Measurements from ENCODE around the gene MYH11.
"Not testable (repeated sequence)": the region's sequence is repeated elsewhere in the genome, so short reads cannot be mapped to it uniquely, and the experiment has no call there.

The MYH11 gene

GRCh38 chr16:15677447-15677846 is 179.4 kb downstream of the MYH11 start:
- DNase-seq: no peak
- Histone ChIP-seq H3K9me3 (ENCODE audit: control extremely low read depth in 1 of 5, control insufficient read depth in 4 of 5, insufficient read depth in 2 of 5, low read depth in 1 of 5, low read length in 4 of 5) (no peaks in the 10 kb centered on the region), H3K27me3 (replicated peaks in 2 of 5; ENCODE audit: control insufficient read depth in 4 of 5, insufficient read depth in 5 of 5, low read length in 4 of 5) (no peaks in the 10 kb centered on the region), H3K36me3 (ENCODE audit: control insufficient read depth in 4 of 4, insufficient read depth in 4 of 4, low read length in 3 of 4) (peaks cover 9 to 44% (median 35%) of the 10 kb centered on the region in 4 experiments), H3K4me3 (ENCODE audit: control insufficient read depth in 1 of 7, extremely low read depth in 1 of 7, insufficient read depth in 4 of 7, low read depth in 2 of 7, low read length in 6 of 7) (no peak overlapping the region), H3K27ac (ENCODE audit: insufficient read depth in 1 of 2, low read depth in 1 of 2, low read length in 2 of 2, poor library complexity in 1 of 2, severe bottlenecking in 2 of 2) (no peak overlapping the region), H3K4me1 (ENCODE audit: control extremely low read depth in 1 of 4, control insufficient read depth in 4 of 4, insufficient read depth in 4 of 4, low read length in 3 of 4) (peaks cover 5 to 33% (median 22%) of the 10 kb centered on the region in 4 experiments)
- ChIA-PET POLR2A (interaction anchor here (0.6 kb wide), 1 partner anchor 23 kb away, joined by 3 read pairs; no protein-coding TSS in a partner anchor), CTCF (interaction anchor here (0.6 to 1.4 kb wide), 2 partner anchors 9 to 36 kb away, joined by 3 read pairs; no protein-coding TSS in a partner anchor)
- WGBS (ENCODE audit: insufficient coverage): 100% methylated on average over 2 of the region's 5 CpGs

GRCh38 chr16:15676506-15676905 is 180.3 kb downstream of the MYH11 start:
- Histone ChIP-seq H3K27me3 (replicated peaks in 2 of 5; ENCODE audit: control insufficient read depth in 4 of 5, insufficient read depth in 5 of 5, low read length in 4 of 5) (no peaks in the 10 kb centered on the region), H3K9me3 (ENCODE audit: control extremely low read depth in 1 of 5, control insufficient read depth in 4 of 5, insufficient read depth in 2 of 5, low read depth in 1 of 5, low read length in 4 of 5) (no peaks in the 10 kb centered on the region), H3K27ac (ENCODE audit: insufficient read depth in 1 of 2, low read depth in 1 of 2, low read length in 2 of 2, poor library complexity in 1 of 2, severe bottlenecking in 2 of 2) (peak overlapping the region; percentile 28 to 58), H3K4me3 (ENCODE audit: control insufficient read depth in 1 of 7, extremely low read depth in 1 of 7, insufficient read depth in 4 of 7, low read depth in 2 of 7, low read length in 6 of 7) (no peak overlapping the region), H3K36me3 (ENCODE audit: control insufficient read depth in 4 of 4, insufficient read depth in 4 of 4, low read length in 3 of 4) (peaks cover 9 to 45% (median 35%) of the 10 kb centered on the region in 4 experiments), H3K4me1 (ENCODE audit: control extremely low read depth in 1 of 4, control insufficient read depth in 4 of 4, insufficient read depth in 4 of 4, low read length in 3 of 4) (peaks cover 5 to 40% (median 30%) of the 10 kb centered on the region in 4 experiments)
- ChIA-PET POLR2A (no interaction called here), CTCF (no interaction called here)
- 95% methylated on average over 5 of the region's 10 CpGs for WGBS (ENCODE audit: insufficient coverage)
- DNase-seq: no peak

GRCh38 chr16:15674571-15674970 is 182.3 kb downstream of the MYH11 start:
- 100% methylated on average over 5 of the region's 7 CpGs for WGBS (ENCODE audit: insufficient coverage)
- Histone ChIP-seq H3K9me3 (ENCODE audit: control extremely low read depth in 1 of 5, control insufficient read depth in 4 of 5, insufficient read depth in 2 of 5, low read depth in 1 of 5, low read length in 4 of 5) (no peaks in the 10 kb centered on the region), H3K4me3 (ENCODE audit: control insufficient read depth in 1 of 7, extremely low read depth in 1 of 7, insufficient read depth in 4 of 7, low read depth in 2 of 7, low read length in 6 of 7) (no peak overlapping the region), H3K27ac (ENCODE audit: insufficient read depth in 1 of 2, low read depth in 1 of 2, low read length in 2 of 2, poor library complexity in 1 of 2, severe bottlenecking in 2 of 2) (peak overlapping the region; percentile 98 to 99), H3K27me3 (replicated peaks in 2 of 5; ENCODE audit: control insufficient read depth in 4 of 5, insufficient read depth in 5 of 5, low read length in 4 of 5) (no peaks in the 10 kb centered on the region), H3K4me1 (ENCODE audit: control extremely low read depth in 1 of 4, control insufficient read depth in 4 of 4, insufficient read depth in 4 of 4, low read length in 3 of 4) (peaks cover 5 to 50% (median 33%) of the 10 kb centered on the region in 4 experiments), H3K36me3 (ENCODE audit: control insufficient read depth in 4 of 4, insufficient read depth in 4 of 4, low read length in 3 of 4) (peaks cover 9 to 53% (median 35%) of the 10 kb centered on the region in 4 experiments)
- POLR2A ChIA-PET: no interaction called here
- DNase-seq: no peak
- CTCF ChIA-PET: no interaction called here

- ChIA-PET POLR2A (interaction anchor here (0.7 to 1.5 kb wide), 3 partner anchors 12 to 30 kb away, joined by 3 to 8 read pairs (median 4); partner anchors contain the start of gene NDE1), CTCF (interaction anchor here (1.5 to 3.9 kb wide), 4 partner anchors 10 to 30 kb away, joined by 5 to 16 read pairs (median 11); partner anchors contain the start of gene MARF1)
- Histone ChIP-seq H3K27me3 (replicated peaks in 2 of 5; ENCODE audit: control insufficient read depth in 4 of 5, insufficient read depth in 5 of 5, low read length in 4 of 5) (no peaks in the 10 kb centered on the region), H3K27ac (ENCODE audit: insufficient read depth in 1 of 2, low read depth in 1 of 2, low read length in 2 of 2, poor library complexity in 1 of 2, severe bottlenecking in 2 of 2) (peak overlapping the region; percentile 98 to 99), H3K9me3 (ENCODE audit: control extremely low read depth in 1 of 5, control insufficient read depth in 4 of 5, insufficient read depth in 2 of 5, low read depth in 1 of 5, low read length in 4 of 5) (no peaks in the 10 kb centered on the region), H3K4me1 (ENCODE audit: control extremely low read depth in 1 of 4, control insufficient read depth in 4 of 4, insufficient read depth in 4 of 4, low read length in 3 of 4) (peaks cover 5 to 50% (median 33%) of the 10 kb centered on the region in 4 experiments), H3K36me3 (ENCODE audit: control insufficient read depth in 4 of 4, insufficient read depth in 4 of 4, low read length in 3 of 4) (peaks cover 9 to 50% (median 29%) of the 10 kb centered on the region in 4 experiments), H3K4me3 (ENCODE audit: control insufficient read depth in 1 of 7, extremely low read depth in 1 of 7, insufficient read depth in 4 of 7, low read depth in 2 of 7, low read length in 6 of 7) (peak overlapping the region in 4 of 7 experiments; percentile 16 to 57 (median 44))
- DNase-seq: peak; percentile 96 to 99 (median 99)
- 3% methylated on average over 14 of the region's 20 CpGs for WGBS (ENCODE audit: insufficient coverage)
These were observed 184.2 kb downstream of the MYH11 start for GRCh38 chr16:15672514-15673167.

- ChIA-PET POLR2A (interaction anchor here (1.0 to 1.5 kb wide), 3 partner anchors 12 to 30 kb away, joined by 3 to 8 read pairs (median 4); partner anchors contain the start of gene NDE1), CTCF (interaction anchor here (0.7 to 3.9 kb wide), 5 partner anchors 11 to 236 kb away, joined by 3 to 16 read pairs (median 7); partner anchors contain the start of gene MARF1)
- H3K27me3 ChIP-seq (replicated peaks in 2 of 5; ENCODE audit: control insufficient read depth in 4 of 5, insufficient read depth in 5 of 5, low read length in 4 of 5); DNase-seq; H3K9me3 ChIP-seq (ENCODE audit: control extremely low read depth in 1 of 5, control insufficient read depth in 4 of 5, insufficient read depth in 2 of 5, low read depth in 1 of 5, low read length in 4 of 5): not testable (repeated sequence)
- H3K4me1 ChIP-seq (ENCODE audit: control extremely low read depth in 1 of 4, control insufficient read depth in 4 of 4, insufficient read depth in 4 of 4, low read length in 3 of 4): peaks cover 5 to 50% (median 33%) of the 10 kb centered on the region in 4 experiments
- 86% methylated on average over 10 of the region's 10 CpGs for WGBS (ENCODE audit: insufficient coverage)
- peak overlapping the region; percentile 80 to 99 for H3K27ac ChIP-seq (ENCODE audit: insufficient read depth in 1 of 2, low read depth in 1 of 2, low read length in 2 of 2, poor library complexity in 1 of 2, severe bottlenecking in 2 of 2)
- H3K4me3 ChIP-seq (ENCODE audit: control insufficient read depth in 1 of 7, extremely low read depth in 1 of 7, insufficient read depth in 4 of 7, low read depth in 2 of 7, low read length in 6 of 7): peak overlapping the region in 2 of 7 experiments; percentile 36 to 57
- H3K36me3 ChIP-seq (ENCODE audit: control insufficient read depth in 4 of 4, insufficient read depth in 4 of 4, low read length in 3 of 4): peaks cover 8 to 49% (median 30%) of the 10 kb centered on the region in 4 experiments
These were observed 184.7 kb downstream of the MYH11 start for GRCh38 chr16:15672127-15672513.

- DNase-seq: no peak
- Histone ChIP-seq H3K27ac (ENCODE audit: insufficient read depth in 1 of 2, low read depth in 1 of 2, low read length in 2 of 2, poor library complexity in 1 of 2, severe bottlenecking in 2 of 2) (peak overlapping the region; percentile 80 to 99), H3K4me3 (ENCODE audit: control insufficient read depth in 1 of 7, extremely low read depth in 1 of 7, insufficient read depth in 4 of 7, low read depth in 2 of 7, low read length in 6 of 7) (no peak overlapping the region), H3K36me3 (ENCODE audit: control insufficient read depth in 4 of 4, insufficient read depth in 4 of 4, low read length in 3 of 4) (peaks cover 10 to 49% (median 30%) of the 10 kb centered on the region in 4 experiments), H3K4me1 (ENCODE audit: control extremely low read depth in 1 of 4, control insufficient read depth in 4 of 4, insufficient read depth in 4 of 4, low read length in 3 of 4) (peaks cover 5 to 50% (median 33%) of the 10 kb centered on the region in 4 experiments), H3K27me3 (replicated peaks in 2 of 5; ENCODE audit: control insufficient read depth in 4 of 5, insufficient read depth in 5 of 5, low read length in 4 of 5) (no peaks in the 10 kb centered on the region), H3K9me3 (ENCODE audit: control extremely low read depth in 1 of 5, control insufficient read depth in 4 of 5, insufficient read depth in 2 of 5, low read depth in 1 of 5, low read length in 4 of 5) (no peaks in the 10 kb centered on the region)
- POLR2A ChIA-PET: interaction anchor here (1.0 to 1.5 kb wide), 3 partner anchors 11 to 29 kb away, joined by 3 to 8 read pairs (median 4); partner anchors contain the start of gene NDE1
- 96% methylated on average over 8 of the region's 8 CpGs for WGBS (ENCODE audit: insufficient coverage)
- CTCF ChIA-PET: interaction anchor here (0.7 to 3.9 kb wide), 6 partner anchors 10 to 235 kb away, joined by 3 to 16 read pairs (median 6); partner anchors contain the start of gene MARF1
These were observed 185.2 kb downstream of the MYH11 start for GRCh38 chr16:15671530-15672117.

All from common myeloid progenitor, CD34-positive (primary cell).